Neural crest cell (in vitro differentiated cells): ENCODE data around the gene NPC2. TPM values are rescaled to one million over a fixed set of nuclear protein-coding genes. Genes with fewer than 3 reads are reported as not detected.

ENCODE experiments used
- DNase-seq: peaks from one replicate; pipeline ENCODE4 v3.0.0; 2021; ENCODE audit warnings: low read depth, mixed read lengths, low spot score
- H3K27ac Mint-ChIP-seq: one replicate; pipeline ENCODE4 v1.8.0; 2021; ENCODE audit warnings: mild to moderate bottlenecking, mixed read lengths; ENCODE audit not compliant: unreplicated experiment
- H3K27me3 Mint-ChIP-seq: 2 replicates; pipeline ENCODE4 v1.8.0; 2021; ENCODE audit warnings: low read depth, mild to moderate bottlenecking, mixed read lengths
- H3K36me3 Mint-ChIP-seq: 2 replicates; pipeline ENCODE4 v1.8.0; 2021; ENCODE audit warnings: low read depth, mild to moderate bottlenecking, mixed read lengths
- H3K4me1 Mint-ChIP-seq: 2 replicates; pipeline ENCODE4 v1.8.0; 2021; ENCODE audit warnings: mixed read lengths
- H3K4me3 Mint-ChIP-seq: one replicate; pipeline ENCODE4 v1.8.0; 2021; ENCODE audit warnings: mild to moderate bottlenecking, mixed read lengths
- H3K9me3 Mint-ChIP-seq: 2 replicates; pipeline ENCODE4 v1.8.0; 2021; ENCODE audit warnings: mixed read lengths
- total RNA-seq: library from RNA; stranded (reverse); gene quantifications from 2 replicates; pipeline ENCODE4 v1.2.1, GENCODE V29; 2021
- TF ChIP-seq, protein P1 (sequence below): fragments of 200-600 bp; sonication (generic); conservative IDR thresholded peaks from 2 replicates; pipeline ENCODE4 v1.5.0; 2021; ENCODE audit warnings: antibody characterized with exemption, mild to moderate bottlenecking

Gene NPC2
- total RNA-seq, 1 donor from 2014 or later: 108 TPM

GRCh38 chr14:74535756-74536325 lies 42.7 kb upstream of the NPC2 start:
- TF ChIP-seq, protein P1, sequence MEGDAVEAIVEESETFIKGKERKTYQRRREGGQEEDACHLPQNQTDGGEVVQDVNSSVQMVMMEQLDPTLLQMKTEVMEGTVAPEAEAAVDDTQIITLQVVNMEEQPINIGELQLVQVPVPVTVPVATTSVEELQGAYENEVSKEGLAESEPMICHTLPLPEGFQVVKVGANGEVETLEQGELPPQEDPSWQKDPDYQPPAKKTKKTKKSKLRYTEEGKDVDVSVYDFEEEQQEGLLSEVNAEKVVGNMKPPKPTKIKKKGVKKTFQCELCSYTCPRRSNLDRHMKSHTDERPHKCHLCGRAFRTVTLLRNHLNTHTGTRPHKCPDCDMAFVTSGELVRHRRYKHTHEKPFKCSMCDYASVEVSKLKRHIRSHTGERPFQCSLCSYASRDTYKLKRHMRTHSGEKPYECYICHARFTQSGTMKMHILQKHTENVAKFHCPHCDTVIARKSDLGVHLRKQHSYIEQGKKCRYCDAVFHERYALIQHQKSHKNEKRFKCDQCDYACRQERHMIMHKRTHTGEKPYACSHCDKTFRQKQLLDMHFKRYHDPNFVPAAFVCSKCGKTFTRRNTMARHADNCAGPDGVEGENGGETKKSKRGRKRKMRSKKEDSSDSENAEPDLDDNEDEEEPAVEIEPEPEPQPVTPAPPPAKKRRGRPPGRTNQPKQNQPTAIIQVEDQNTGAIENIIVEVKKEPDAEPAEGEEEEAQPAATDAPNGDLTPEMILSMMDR: no peak
- Mint-ChIP-seq H3K4me3 (no peak overlapping the region), H3K27ac (no peak overlapping the region), H3K4me1 (no peaks in the 10 kb centered on the region), H3K27me3 (no peaks in the 10 kb centered on the region), H3K36me3 (no peaks in the 10 kb centered on the region), H3K9me3 (no peaks in the 10 kb centered on the region)
- DNase-seq: no peak

DNA sequence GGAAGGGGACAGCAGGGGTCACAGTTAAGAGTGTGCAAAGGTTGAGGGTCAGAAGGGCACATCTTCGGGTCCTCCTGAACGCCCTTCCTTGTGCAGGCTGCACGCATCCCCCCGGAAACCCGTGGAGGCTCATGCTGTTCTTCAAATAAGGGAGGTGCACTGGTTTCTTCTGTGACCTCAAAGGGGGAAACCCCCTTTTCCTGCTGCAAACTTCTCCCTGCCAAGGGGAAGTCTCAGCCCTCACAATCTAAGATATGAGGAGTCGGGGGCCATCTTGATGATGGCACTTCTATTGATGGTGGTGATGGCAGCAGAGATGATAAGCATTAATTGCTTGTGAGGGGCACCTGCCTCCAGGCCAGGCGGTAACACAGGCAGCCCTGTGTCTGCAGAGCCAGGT lies 40.5 kb upstream of the NPC2 start:
- no peaks in the 10 kb centered on the region for H3K4me1 Mint-ChIP-seq
- no peak for DNase-seq
- H3K27ac Mint-ChIP-seq: no peak overlapping the region
- no peaks in the 10 kb centered on the region for H3K36me3 Mint-ChIP-seq
- no peak overlapping the region for H3K4me3 Mint-ChIP-seq
- H3K27me3 Mint-ChIP-seq: no peaks in the 10 kb centered on the region
- no peaks in the 10 kb centered on the region for H3K9me3 Mint-ChIP-seq
- TF ChIP-seq, protein P1: no peak

DNA sequence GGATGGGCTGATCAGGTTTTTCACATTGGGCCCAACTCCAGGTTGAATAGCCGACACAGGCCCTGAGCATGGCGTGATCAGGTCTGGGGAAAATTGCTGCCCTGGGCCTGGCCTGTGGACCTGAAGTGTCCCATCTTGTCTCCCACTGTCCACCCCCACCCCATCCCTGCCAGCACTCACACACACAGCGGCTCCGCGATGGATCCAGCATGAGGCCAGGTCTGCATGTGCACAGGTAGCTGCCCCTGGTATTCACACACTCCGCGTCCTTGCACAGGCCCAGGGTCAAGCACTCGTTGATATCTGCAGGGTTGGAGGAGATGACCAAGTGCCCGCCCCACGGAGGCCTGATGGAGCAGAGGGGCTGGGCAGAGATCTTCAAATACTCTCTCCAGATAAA lies 39.1 kb upstream of the NPC2 start:
- H3K27ac Mint-ChIP-seq: no peak overlapping the region
- no peak overlapping the region for H3K4me3 Mint-ChIP-seq
- no peaks in the 10 kb centered on the region for H3K9me3 Mint-ChIP-seq
- H3K27me3 Mint-ChIP-seq: no peaks in the 10 kb centered on the region
- H3K36me3 Mint-ChIP-seq: no peaks in the 10 kb centered on the region
- no peaks in the 10 kb centered on the region for H3K4me1 Mint-ChIP-seq
- TF ChIP-seq, protein P1: no peak
- no peak for DNase-seq

- H3K4me3 Mint-ChIP-seq: no peak overlapping the region
- no peaks in the 10 kb centered on the region for H3K36me3 Mint-ChIP-seq
- H3K27me3 Mint-ChIP-seq: no peaks in the 10 kb centered on the region
- no peaks in the 10 kb centered on the region for H3K4me1 Mint-ChIP-seq
- H3K9me3 Mint-ChIP-seq: no peaks in the 10 kb centered on the region
- H3K27ac Mint-ChIP-seq: no peak overlapping the region
- no peak for DNase-seq
- TF ChIP-seq, protein P1: no peak
Observed at GRCh38 chr14:74531467-74531866, 38.4 kb upstream of the NPC2 start.

DNA sequence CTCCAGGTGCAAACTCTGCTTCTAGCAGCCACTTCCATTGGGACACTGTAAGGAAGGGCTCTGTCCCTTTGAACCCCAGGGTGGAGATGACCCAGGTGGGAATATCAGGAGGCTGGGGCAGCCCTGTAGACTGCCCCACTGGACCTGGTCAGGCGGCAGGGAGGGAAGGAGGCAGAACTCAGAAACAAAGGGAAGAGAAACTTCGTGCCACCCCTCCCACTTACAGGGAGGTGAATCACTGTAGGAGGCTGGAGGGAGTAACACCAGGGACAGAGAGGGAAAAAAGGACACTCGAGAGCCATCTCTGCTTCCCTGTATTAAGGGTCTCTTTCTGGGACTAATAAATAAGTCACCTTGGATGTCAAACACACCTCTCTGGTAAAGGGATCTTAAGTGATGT lies 37.9 kb upstream of the NPC2 start:
- no peaks in the 10 kb centered on the region for H3K9me3 Mint-ChIP-seq
- no peak overlapping the region for H3K27ac Mint-ChIP-seq
- DNase-seq: no peak
- TF ChIP-seq, protein P1: no peak
- H3K27me3 Mint-ChIP-seq: no peaks in the 10 kb centered on the region
- no peaks in the 10 kb centered on the region for H3K4me1 Mint-ChIP-seq
- no peak overlapping the region for H3K4me3 Mint-ChIP-seq
- H3K36me3 Mint-ChIP-seq: no peaks in the 10 kb centered on the region

GRCh38 chr14:74528886-74529285 lies 35.8 kb upstream of the NPC2 start:
- no peaks in the 10 kb centered on the region for H3K4me1 Mint-ChIP-seq
- TF ChIP-seq, protein P1: no peak
- no peaks in the 10 kb centered on the region for H3K9me3 Mint-ChIP-seq
- H3K27me3 Mint-ChIP-seq: no peaks in the 10 kb centered on the region
- no peak overlapping the region for H3K4me3 Mint-ChIP-seq
- no peak overlapping the region for H3K27ac Mint-ChIP-seq
- DNase-seq: no peak
- H3K36me3 Mint-ChIP-seq: no peaks in the 10 kb centered on the region
